Measurements from ENCODE around the gene KRT2.

The KRT2 gene

GRCh38 chr12:52646613-52647012 lies 5.4 kb downstream of the KRT2 start:
- ATAC-seq, result no peak
- TF ChIP-seq ZNF8 (CRISPR knock-in tag; IDR thresholded peaks at IDR 0.05), result no peak
- no peak for TF ChIP-seq ZFP3 (CRISPR knock-in tag; IDR thresholded peaks at IDR 0.05)
- no peak for TF ChIP-seq ZC3H10 (CRISPR knock-in tag; IDR thresholded peaks at IDR 0.05)
- no peak for TF ChIP-seq OSR1 (CRISPR knock-in tag; IDR thresholded peaks at IDR 0.05)
- no peak for TF ChIP-seq RARB (CRISPR knock-in tag; IDR thresholded peaks at IDR 0.05)
- no peak for TF ChIP-seq TCF4 (CRISPR knock-in tag; IDR thresholded peaks at IDR 0.05; ENCODE audit: borderline replicate concordance)
- TF ChIP-seq CSRNP3 (CRISPR knock-in tag; IDR thresholded peaks at IDR 0.05), result no peak
- no peak for TF ChIP-seq POU6F1 (CRISPR knock-in tag; IDR thresholded peaks at IDR 0.05; ENCODE audit: borderline replicate concordance, low read depth)
- TF ChIP-seq ZNF565 (CRISPR knock-in tag; conservative IDR thresholded peaks at IDR 0.05; ENCODE audit: low read depth), result no peak
- TF ChIP-seq CREB5 (CRISPR knock-in tag; IDR thresholded peaks at IDR 0.05; ENCODE audit: low read depth), result no peak
- TF ChIP-seq PATZ1 (CRISPR knock-in tag; IDR thresholded peaks at IDR 0.05; ENCODE audit: borderline replicate concordance), result no peak
- no peak for TF ChIP-seq BACH2 (CRISPR knock-in tag; IDR thresholded peaks at IDR 0.05; ENCODE audit: borderline replicate concordance)
- TF ChIP-seq ARNTL (CRISPR knock-in tag; IDR thresholded peaks at IDR 0.05; ENCODE audit: borderline replicate concordance, low read depth), result no peak
- TF ChIP-seq ESRRG (CRISPR knock-in tag; IDR thresholded peaks at IDR 0.05), result no peak
- no peak for TF ChIP-seq SNAI2 (CRISPR knock-in tag; IDR thresholded peaks at IDR 0.05)

GRCh38 chr12:52645982-52646381 lies 6.0 kb downstream of the KRT2 start:
- ATAC-seq, result no peak
- no peak for TF ChIP-seq SNAI2 (CRISPR knock-in tag; IDR thresholded peaks at IDR 0.05)

- ATAC-seq, result no peak
- TF ChIP-seq ZNF565 (CRISPR knock-in tag; conservative IDR thresholded peaks at IDR 0.05; ENCODE audit: low read depth), result no peak
- TF ChIP-seq SNAI2 (CRISPR knock-in tag; IDR thresholded peaks at IDR 0.05), result no peak
- TF ChIP-seq BACH2 (CRISPR knock-in tag; IDR thresholded peaks at IDR 0.05; ENCODE audit: borderline replicate concordance), result no peak
Observed at GRCh38 chr12:52645120-52645761, 6.8 kb downstream of the KRT2 start.

GRCh38 chr12:52644078-52644415 lies 8.0 kb downstream of the KRT2 start:
- ATAC-seq, result no peak
- no peak for TF ChIP-seq TOX (CRISPR knock-in tag; IDR thresholded peaks at IDR 0.05; ENCODE audit: borderline replicate concordance)
- TF ChIP-seq SNAI2 (CRISPR knock-in tag; IDR thresholded peaks at IDR 0.05), result no peak
- no peak for TF ChIP-seq PPARA (CRISPR knock-in tag; IDR thresholded peaks at IDR 0.05; ENCODE audit: borderline replicate concordance)
- TF ChIP-seq ZFP30 (CRISPR knock-in tag; IDR thresholded peaks at IDR 0.05), result no peak
- no peak for TF ChIP-seq ZC3H10 (CRISPR knock-in tag; IDR thresholded peaks at IDR 0.05)
- TF ChIP-seq OSR1 (CRISPR knock-in tag; IDR thresholded peaks at IDR 0.05), result no peak
- TF ChIP-seq PATZ1 (CRISPR knock-in tag; IDR thresholded peaks at IDR 0.05; ENCODE audit: borderline replicate concordance), result no peak
- no peak for TF ChIP-seq ZFP3 (CRISPR knock-in tag; IDR thresholded peaks at IDR 0.05)
- TF ChIP-seq BACH2 (CRISPR knock-in tag; IDR thresholded peaks at IDR 0.05; ENCODE audit: borderline replicate concordance), result no peak
- TF ChIP-seq CSDC2 (CRISPR knock-in tag; IDR thresholded peaks at IDR 0.05), result no peak
- TF ChIP-seq ESRRG (CRISPR knock-in tag; IDR thresholded peaks at IDR 0.05), result no peak
- TF ChIP-seq ZNF8 (CRISPR knock-in tag; IDR thresholded peaks at IDR 0.05), result no peak
- TF ChIP-seq GLIS3 (CRISPR knock-in tag; IDR thresholded peaks at IDR 0.05), result no peak
- no peak for TF ChIP-seq ARNTL (CRISPR knock-in tag; IDR thresholded peaks at IDR 0.05; ENCODE audit: borderline replicate concordance, low read depth)
- no peak for TF ChIP-seq CREB5 (CRISPR knock-in tag; IDR thresholded peaks at IDR 0.05; ENCODE audit: low read depth)
- no peak for TF ChIP-seq TCF4 (CRISPR knock-in tag; IDR thresholded peaks at IDR 0.05; ENCODE audit: borderline replicate concordance)
- TF ChIP-seq RARB (CRISPR knock-in tag; IDR thresholded peaks at IDR 0.05), result no peak
